GM19351 (cell line): Measurements from ENCODE around the gene PMF1.

Experiments
- ATAC-seq: cut with Tn5 transposase; IDR thresholded peaks from one replicate; pipeline ENCODE4 v1.9.1; 2021; ENCODE audit warnings: mild to moderate bottlenecking, moderate library complexity; ENCODE audit not compliant: unreplicated experiment

Gene PMF1

DNA sequence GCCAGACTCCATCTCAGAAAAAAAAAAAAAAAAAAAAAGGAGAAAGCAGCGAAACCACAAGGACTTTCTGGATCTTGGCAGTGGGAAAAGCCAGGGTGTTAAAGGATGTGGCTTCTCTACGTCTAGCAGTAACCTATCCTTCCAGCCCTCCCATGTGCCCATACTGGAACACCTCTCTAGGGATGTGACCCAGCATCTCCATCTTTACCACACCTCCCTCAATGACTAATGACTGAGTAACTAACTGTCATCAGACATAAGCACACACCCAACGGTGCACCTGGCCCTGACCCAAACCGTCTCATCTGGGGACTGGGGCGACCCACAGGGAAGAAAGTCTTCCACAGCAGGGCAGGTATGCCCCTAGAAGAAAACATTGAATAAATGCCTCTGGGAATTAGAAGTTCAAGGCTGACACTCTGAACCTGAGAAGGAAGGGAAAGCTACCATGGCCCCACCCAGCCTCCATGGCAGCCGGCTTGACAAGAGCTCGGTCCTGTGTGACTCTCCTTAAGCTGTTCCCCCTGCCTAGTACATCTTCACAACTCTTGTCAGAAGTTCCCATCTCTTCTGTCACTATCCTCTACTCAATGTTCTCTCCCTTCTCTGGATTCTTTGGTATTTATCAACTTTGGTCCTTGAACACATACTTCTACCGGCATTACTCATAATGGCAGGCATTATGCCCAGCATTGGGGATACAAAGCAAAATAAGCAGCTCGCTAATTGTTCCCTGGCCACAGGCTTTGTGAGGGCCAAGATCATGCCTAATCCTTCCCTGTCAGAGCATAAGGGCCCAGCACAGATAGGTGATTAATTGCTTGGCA is 49.9 kb downstream of the PMF1 start:
- no peak for ATAC-seq

DNA sequence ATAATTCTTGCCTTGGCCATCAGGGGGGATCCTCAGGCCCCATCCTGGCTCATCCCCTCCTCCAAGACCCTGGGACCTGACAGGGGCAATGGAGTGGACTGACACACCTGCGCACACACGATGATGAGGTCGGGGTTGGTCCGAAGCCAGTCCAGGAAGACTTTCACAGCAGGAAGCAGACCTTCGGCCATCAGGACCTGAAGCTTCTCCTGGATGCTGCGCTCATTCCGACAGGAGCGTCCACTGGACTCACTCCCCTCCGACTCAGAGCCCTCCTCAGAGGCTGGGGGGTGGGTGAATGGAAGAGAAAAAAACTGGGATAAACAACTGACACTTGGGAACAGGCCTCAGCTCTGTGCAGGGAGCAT is 50.5 kb downstream of the PMF1 start:
- ATAC-seq, result no peak

- ATAC-seq, result no peak
Observed at GRCh38 chr1:156266051-156266450, 53.2 kb downstream of the PMF1 start.

GRCh38 chr1:156268336-156268735 is 55.5 kb downstream of the PMF1 start:
- ATAC-seq, result no peak

GRCh38 chr1:156270314-156270713 is 57.5 kb downstream of the PMF1 start:
- no peak for ATAC-seq

DNA sequence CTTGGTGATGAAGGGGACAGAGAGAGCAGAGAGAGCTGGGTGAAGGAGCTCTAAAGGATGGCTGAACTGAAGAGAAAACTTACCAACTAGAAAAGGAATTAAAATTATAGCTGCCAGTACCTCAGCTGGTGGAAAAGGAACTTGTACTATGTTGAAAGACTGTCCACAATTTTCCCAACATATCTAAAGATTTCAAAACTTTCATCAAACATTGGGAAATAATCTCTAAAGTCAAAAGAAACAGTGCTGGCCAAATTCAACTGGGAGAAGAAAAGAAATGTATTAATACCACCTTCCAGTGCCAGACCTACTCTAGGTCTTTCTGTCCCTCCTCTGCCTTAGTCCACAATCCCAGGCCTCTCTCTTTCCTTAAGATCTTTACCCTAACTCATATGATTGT is 63.7 kb downstream of the PMF1 start:
- ATAC-seq, result no peak

GRCh38 chr1:156276966-156277381 is 64.2 kb downstream of the PMF1 start:
- no peak for ATAC-seq

- ATAC-seq, result no peak
Observed at GRCh38 chr1:156279837-156280236, 67.0 kb downstream of the PMF1 start.

- peak; percentile 55 for ATAC-seq
Observed at GRCh38 chr1:156281281-156281680, 68.5 kb downstream of the PMF1 start.

GRCh38 chr1:156281693-156282478 is 69.1 kb downstream of the PMF1 start:
- ATAC-seq, result peak; percentile 3

DNA sequence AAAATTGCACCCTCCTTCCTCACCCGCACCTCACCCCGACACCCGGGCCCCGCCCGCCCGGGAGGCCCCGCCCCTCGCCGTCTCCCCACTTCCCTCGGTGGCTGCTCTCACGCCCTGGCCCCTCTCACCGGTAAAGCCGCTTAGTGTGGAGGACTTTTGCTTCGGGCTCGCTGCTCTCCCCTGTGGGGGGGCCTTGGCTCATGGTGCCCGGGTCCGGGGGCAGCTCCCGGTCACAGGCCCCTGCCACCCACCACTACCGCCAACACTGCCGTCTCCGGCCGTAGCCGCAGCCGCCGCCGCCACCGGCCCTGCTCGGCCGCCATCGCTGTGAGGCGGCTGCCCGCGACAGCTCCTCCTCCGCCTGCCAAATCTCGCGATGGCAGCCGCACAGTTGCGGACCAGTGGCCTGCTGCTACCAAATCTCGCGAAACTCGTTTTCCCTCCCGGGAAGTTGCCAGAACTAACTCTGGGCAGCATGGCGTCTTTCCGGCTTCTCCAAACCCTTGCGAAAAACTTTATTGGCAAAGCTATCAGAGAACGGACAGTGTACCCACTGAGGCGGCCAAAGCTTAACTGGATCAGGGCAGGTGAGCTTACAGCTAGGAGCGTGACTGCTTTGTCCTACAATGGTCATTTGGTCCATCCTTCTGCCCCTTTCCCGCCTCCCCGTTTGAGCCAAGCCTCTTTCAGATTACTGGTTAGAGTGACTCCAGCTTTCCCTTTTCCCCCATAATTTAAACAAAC is 69.8 kb downstream of the PMF1 start, which contains the start of gene SMG5:
Gene SMG5 (minus strand): TSS at position 347 of the 744 bp plus-strand sequence. CDS start 145 bp downstream, at position 202.
- peak; percentile 78 for ATAC-seq

DNA sequence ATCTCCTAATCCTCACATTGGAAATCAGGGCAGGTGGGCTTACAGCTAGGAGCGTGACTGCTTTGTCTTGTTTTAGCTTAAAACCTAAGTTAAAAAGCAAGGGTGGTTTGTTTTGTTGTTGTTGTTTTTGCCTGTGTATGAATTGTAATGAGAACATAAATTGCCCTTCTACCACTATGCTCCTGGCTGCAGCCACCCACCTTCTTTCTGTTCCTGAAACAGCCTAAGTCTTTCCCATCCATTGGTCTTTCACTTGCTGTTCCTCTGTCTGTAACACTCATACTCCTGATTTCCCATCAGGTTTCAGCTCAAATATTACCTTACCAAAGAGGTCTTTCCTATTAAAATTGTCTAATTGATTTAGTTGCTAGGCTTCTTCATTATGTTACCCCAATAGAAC is 70.7 kb downstream of the PMF1 start:
- ATAC-seq, result no peak

GRCh38 chr1:156284112-156284511 is 71.3 kb downstream of the PMF1 start, which contains the start of gene TMEM79:
Gene TMEM79 (plus strand): TSS chr1:156284325. CDS start chr1:156285227, 902 bp downstream.
- ATAC-seq, result no peak

DNA sequence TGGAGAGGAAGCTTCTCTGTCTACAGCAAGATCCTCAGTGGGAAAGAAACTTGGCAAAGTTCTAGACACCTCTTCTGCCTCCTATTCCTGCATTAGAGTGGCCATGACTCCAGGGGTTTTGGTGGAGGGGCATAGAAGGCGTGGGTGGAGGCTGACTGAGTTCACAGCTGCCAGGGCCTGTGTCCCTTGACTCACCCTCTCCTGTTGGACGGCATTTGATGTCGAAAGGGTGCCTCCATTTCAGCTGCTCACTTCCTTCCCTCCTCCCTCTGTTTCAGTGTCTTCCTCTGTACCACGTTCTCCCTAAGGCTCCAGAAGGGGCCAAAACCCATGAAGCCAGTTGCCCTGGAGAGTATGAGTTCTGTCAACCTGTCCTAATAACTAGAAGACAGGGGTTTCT is 72.0 kb downstream of the PMF1 start:
- no peak for ATAC-seq

GRCh38 chr1:156285437-156285836 is 72.6 kb downstream of the PMF1 start:
- no peak for ATAC-seq

DNA sequence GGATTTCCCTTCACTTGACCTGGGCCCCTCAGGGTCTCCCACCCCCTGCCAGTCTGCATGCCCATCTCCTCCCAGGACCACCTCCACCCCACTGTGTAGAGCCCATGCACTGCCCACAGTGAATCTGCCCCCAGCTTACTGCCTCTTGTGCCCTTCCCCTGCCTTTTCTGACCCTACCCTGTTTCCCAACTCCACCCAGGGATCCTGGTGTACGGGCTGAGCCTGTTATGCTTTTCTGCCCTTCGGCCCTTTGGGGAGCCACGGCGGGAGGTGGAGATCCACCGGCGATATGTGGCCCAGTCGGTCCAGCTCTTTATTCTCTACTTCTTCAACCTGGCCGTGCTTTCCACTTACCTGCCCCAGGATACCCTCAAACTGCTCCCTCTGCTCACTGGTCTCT is 73.3 kb downstream of the PMF1 start:
- ATAC-seq, result no peak
